ENCODE measurements around the gene PLCH2. TPM values are rescaled to one million over a fixed set of nuclear protein-coding genes. Genes with fewer than 3 reads are reported as not detected.

The PLCH2 gene
- total and polyA plus RNA-seq, 4 donors = 0.33 to 1.3 (median 1.0) TPM; not detected in 1

DNA sequence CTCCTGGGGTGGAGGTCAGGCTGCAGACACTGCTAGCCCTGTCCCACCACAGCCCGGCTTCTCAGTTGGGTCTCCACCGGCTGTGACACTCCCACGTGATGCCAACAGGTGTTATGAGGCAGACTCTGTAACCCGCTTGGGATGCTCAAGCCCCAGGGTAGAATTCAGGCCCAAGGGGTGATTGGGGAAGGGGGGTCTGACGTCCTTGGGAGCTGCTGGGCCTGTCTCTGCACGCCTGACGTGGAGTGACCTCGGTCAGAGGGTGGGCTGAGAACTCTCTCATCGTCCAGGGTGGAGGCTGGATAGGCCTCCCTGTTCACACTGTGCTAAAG lies 61.7 kb downstream of the PLCH2 start:
- no peaks in the 10 kb centered on the region for H3K27me3 ChIP-seq (ENCODE audit: control insufficient read depth in 4 of 4, insufficient read depth in 4 of 4, low read length in 3 of 4)

DNA sequence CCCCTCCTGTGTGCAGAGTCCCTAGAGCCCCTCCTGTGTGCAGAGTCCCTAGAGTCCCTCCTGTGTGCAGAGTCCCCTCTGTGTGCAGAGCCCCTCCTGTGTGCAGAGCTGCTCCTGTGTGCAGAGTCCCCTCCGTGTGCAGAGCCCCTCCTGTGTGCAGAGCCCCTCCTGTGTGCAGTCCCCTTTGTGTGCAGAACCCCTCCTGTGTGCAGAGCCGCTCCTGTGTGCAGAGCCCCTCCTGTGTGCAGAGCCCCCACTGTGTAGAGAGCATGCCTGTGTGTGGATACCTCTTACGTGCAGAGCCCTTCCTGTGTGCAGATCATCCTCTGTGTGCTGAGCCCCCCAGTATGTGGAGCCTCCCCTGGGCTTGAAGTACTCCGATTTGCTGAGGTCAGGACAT lies 62.3 kb downstream of the PLCH2 start:
- no peak overlapping the region for H3K4me3 ChIP-seq (ENCODE audit: low read depth in 1 of 3, low read length in 3 of 3)
- no peak for DNase-seq (ENCODE audit: low spot score)
- TF ChIP-seq, protein P1, sequence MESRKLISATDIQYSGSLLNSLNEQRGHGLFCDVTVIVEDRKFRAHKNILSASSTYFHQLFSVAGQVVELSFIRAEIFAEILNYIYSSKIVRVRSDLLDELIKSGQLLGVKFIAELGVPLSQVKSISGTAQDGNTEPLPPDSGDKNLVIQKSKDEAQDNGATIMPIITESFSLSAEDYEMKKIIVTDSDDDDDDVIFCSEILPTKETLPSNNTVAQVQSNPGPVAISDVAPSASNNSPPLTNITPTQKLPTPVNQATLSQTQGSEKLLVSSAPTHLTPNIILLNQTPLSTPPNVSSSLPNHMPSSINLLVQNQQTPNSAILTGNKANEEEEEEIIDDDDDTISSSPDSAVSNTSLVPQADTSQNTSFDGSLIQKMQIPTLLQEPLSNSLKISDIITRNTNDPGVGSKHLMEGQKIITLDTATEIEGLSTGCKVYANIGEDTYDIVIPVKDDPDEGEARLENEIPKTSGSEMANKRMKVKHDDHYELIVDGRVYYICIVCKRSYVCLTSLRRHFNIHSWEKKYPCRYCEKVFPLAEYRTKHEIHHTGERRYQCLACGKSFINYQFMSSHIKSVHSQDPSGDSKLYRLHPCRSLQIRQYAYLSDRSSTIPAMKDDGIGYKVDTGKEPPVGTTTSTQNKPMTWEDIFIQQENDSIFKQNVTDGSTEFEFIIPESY (IDR thresholded peaks at IDR 0.05) = no peak
- no peak for TF ChIP-seq HNF4G (IDR thresholded peaks at IDR 0.05)
- no peak for TF ChIP-seq RXRA (IDR thresholded peaks at IDR 0.05)
- no peak for TF ChIP-seq RAD21 (IDR thresholded peaks at IDR 0.05)
- H3K36me3 ChIP-seq (ENCODE audit: control insufficient read depth in 4 of 4, insufficient read depth in 3 of 4, low read depth in 1 of 4, low read length in 3 of 4) = no peaks in the 10 kb centered on the region
- no peaks in the 10 kb centered on the region for H3K27me3 ChIP-seq (ENCODE audit: control insufficient read depth in 4 of 4, insufficient read depth in 4 of 4, low read length in 3 of 4)
- H3K9ac ChIP-seq (ENCODE audit: low read depth in 1 of 2, low read length in 2 of 2) = no peak overlapping the region
- 82% methylated on average over 4 of the region's 4 CpGs for WGBS
- no peaks in the 10 kb centered on the region for H3K9me3 ChIP-seq (ENCODE audit: control insufficient read depth in 4 of 4, low read length in 3 of 4)
- H3K27ac ChIP-seq (ENCODE audit: low read depth in 1 of 2, low read length in 2 of 2) = no peak overlapping the region
- H3K4me1 ChIP-seq (ENCODE audit: control insufficient read depth in 4 of 4, insufficient read depth in 4 of 4, low read length in 3 of 4) = peaks cover 0 to 14% (median 2%) of the 10 kb centered on the region in 4 donors

More for the DNA sequence above, 61.7 kb downstream of the PLCH2 start:
- Histone ChIP-seq H3K4me1 (ENCODE audit: control insufficient read depth in 4 of 4, insufficient read depth in 4 of 4, low read length in 3 of 4) (peaks cover 0 to 14% (median 2%) of the 10 kb centered on the region in 4 donors), H3K9me3 (ENCODE audit: control insufficient read depth in 4 of 4, low read length in 3 of 4) (no peaks in the 10 kb centered on the region), H3K36me3 (ENCODE audit: control insufficient read depth in 4 of 4, insufficient read depth in 3 of 4, low read depth in 1 of 4, low read length in 3 of 4) (no peaks in the 10 kb centered on the region), H3K4me3 (ENCODE audit: low read depth in 1 of 3, low read length in 3 of 3) (no peak overlapping the region), H3K9ac (ENCODE audit: low read depth in 1 of 2, low read length in 2 of 2) (no peak overlapping the region), H3K27ac (ENCODE audit: low read depth in 1 of 2, low read length in 2 of 2) (no peak overlapping the region)
- 63% methylated on average over 9 of the region's 9 CpGs for WGBS
- DNase-seq (ENCODE audit: low spot score) = no peak
- TF ChIP-seq HNF4A (conservative IDR thresholded peaks at IDR 0.05) (no peak), GABPA (IDR thresholded peaks at IDR 0.05 in 1 of 2, conservative IDR thresholded peaks at IDR 0.05 in 1 of 2) (no peak), JUND (IDR thresholded peaks at IDR 0.05) (no peak), RXRA (IDR thresholded peaks at IDR 0.05) (no peak), EGR1 (IDR thresholded peaks at IDR 0.05; ENCODE audit: low read depth in 2 of 2) (no peak), FOXA2 (IDR thresholded peaks at IDR 0.05) (no peak), RAD21 (IDR thresholded peaks at IDR 0.05) (no peak), TAF1 (conservative IDR thresholded peaks at IDR 0.05) (no peak), HNF4G (IDR thresholded peaks at IDR 0.05) (no peak)
- TF ChIP-seq, protein P2, sequence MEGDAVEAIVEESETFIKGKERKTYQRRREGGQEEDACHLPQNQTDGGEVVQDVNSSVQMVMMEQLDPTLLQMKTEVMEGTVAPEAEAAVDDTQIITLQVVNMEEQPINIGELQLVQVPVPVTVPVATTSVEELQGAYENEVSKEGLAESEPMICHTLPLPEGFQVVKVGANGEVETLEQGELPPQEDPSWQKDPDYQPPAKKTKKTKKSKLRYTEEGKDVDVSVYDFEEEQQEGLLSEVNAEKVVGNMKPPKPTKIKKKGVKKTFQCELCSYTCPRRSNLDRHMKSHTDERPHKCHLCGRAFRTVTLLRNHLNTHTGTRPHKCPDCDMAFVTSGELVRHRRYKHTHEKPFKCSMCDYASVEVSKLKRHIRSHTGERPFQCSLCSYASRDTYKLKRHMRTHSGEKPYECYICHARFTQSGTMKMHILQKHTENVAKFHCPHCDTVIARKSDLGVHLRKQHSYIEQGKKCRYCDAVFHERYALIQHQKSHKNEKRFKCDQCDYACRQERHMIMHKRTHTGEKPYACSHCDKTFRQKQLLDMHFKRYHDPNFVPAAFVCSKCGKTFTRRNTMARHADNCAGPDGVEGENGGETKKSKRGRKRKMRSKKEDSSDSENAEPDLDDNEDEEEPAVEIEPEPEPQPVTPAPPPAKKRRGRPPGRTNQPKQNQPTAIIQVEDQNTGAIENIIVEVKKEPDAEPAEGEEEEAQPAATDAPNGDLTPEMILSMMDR (IDR thresholded peaks at IDR 0.05; ENCODE audit: low read depth, low read length, missing input control) = no peak
- TF ChIP-seq, protein P3, sequence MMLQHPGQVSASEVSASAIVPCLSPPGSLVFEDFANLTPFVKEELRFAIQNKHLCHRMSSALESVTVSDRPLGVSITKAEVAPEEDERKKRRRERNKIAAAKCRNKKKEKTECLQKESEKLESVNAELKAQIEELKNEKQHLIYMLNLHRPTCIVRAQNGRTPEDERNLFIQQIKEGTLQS (IDR thresholded peaks at IDR 0.05) = no peak
- TF ChIP-seq, protein P4, sequence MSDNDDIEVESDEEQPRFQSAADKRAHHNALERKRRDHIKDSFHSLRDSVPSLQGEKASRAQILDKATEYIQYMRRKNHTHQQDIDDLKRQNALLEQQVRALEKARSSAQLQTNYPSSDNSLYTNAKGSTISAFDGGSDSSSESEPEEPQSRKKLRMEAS (IDR thresholded peaks at IDR 0.05) = no peak

DNA sequence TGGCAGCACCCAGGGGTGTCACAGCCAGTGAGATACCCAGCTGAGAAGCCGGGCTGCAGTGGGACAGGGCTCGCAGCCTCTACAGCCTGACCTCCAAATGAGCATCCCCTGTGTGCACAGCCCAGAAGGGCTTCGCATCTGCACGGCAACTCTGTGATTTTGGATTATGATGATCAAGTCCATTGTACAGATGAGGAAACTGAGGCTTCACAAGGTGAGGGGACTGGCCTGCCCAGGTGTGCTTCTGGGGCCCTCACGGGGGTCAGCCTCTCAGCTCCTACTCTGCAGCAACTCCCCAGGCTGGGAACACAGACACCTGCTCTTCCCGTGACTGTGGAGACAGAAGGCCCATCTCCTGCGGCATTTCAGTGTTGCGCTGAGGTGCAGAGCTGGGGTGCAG lies 62.8 kb downstream of the PLCH2 start:
- no peak for DNase-seq (ENCODE audit: low spot score)
- H3K4me1 ChIP-seq (ENCODE audit: control insufficient read depth in 4 of 4, insufficient read depth in 4 of 4, low read length in 3 of 4) = peaks cover 0 to 18% (median 4%) of the 10 kb centered on the region in 4 donors
- 93% methylated on average over 8 of the region's 8 CpGs for WGBS
- TF ChIP-seq, protein P4 (IDR thresholded peaks at IDR 0.05) = no peak
- no peak for TF ChIP-seq HNF4A (conservative IDR thresholded peaks at IDR 0.05)
- TF ChIP-seq, protein P3 (IDR thresholded peaks at IDR 0.05) = no peak
- no peak for TF ChIP-seq HNF4G (IDR thresholded peaks at IDR 0.05)
- TF ChIP-seq RXRA (IDR thresholded peaks at IDR 0.05) = no peak
- TF ChIP-seq FOXA1 (IDR thresholded peaks at IDR 0.05) = no peak
- TF ChIP-seq JUND (IDR thresholded peaks at IDR 0.05) = no peak
- TF ChIP-seq, protein P1 (IDR thresholded peaks at IDR 0.05) = no peak
- TF ChIP-seq, protein P5, sequence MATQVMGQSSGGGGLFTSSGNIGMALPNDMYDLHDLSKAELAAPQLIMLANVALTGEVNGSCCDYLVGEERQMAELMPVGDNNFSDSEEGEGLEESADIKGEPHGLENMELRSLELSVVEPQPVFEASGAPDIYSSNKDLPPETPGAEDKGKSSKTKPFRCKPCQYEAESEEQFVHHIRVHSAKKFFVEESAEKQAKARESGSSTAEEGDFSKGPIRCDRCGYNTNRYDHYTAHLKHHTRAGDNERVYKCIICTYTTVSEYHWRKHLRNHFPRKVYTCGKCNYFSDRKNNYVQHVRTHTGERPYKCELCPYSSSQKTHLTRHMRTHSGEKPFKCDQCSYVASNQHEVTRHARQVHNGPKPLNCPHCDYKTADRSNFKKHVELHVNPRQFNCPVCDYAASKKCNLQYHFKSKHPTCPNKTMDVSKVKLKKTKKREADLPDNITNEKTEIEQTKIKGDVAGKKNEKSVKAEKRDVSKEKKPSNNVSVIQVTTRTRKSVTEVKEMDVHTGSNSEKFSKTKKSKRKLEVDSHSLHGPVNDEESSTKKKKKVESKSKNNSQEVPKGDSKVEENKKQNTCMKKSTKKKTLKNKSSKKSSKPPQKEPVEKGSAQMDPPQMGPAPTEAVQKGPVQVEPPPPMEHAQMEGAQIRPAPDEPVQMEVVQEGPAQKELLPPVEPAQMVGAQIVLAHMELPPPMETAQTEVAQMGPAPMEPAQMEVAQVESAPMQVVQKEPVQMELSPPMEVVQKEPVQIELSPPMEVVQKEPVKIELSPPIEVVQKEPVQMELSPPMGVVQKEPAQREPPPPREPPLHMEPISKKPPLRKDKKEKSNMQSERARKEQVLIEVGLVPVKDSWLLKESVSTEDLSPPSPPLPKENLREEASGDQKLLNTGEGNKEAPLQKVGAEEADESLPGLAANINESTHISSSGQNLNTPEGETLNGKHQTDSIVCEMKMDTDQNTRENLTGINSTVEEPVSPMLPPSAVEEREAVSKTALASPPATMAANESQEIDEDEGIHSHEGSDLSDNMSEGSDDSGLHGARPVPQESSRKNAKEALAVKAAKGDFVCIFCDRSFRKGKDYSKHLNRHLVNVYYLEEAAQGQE (IDR thresholded peaks at IDR 0.05) = no peak
- TF ChIP-seq SP1 (IDR thresholded peaks at IDR 0.05) = no peak
- TF ChIP-seq RAD21 (IDR thresholded peaks at IDR 0.05) = no peak

More for the DNA sequence above, 62.8 kb downstream of the PLCH2 start:
- H3K36me3 ChIP-seq (ENCODE audit: control insufficient read depth in 4 of 4, insufficient read depth in 3 of 4, low read depth in 1 of 4, low read length in 3 of 4) = no peaks in the 10 kb centered on the region
- no peak overlapping the region for H3K9ac ChIP-seq (ENCODE audit: low read depth in 1 of 2, low read length in 2 of 2)
- H3K27ac ChIP-seq (ENCODE audit: low read depth in 1 of 2, low read length in 2 of 2) = no peak overlapping the region
- no peaks in the 10 kb centered on the region for H3K9me3 ChIP-seq (ENCODE audit: control insufficient read depth in 4 of 4, low read length in 3 of 4)
- no peak overlapping the region for H3K4me3 ChIP-seq (ENCODE audit: low read depth in 1 of 3, low read length in 3 of 3)
- H3K27me3 ChIP-seq (ENCODE audit: control insufficient read depth in 4 of 4, insufficient read depth in 4 of 4, low read length in 3 of 4) = no peaks in the 10 kb centered on the region

Measured in liver (tissue), 9 donors.